Activated CD4-positive, alpha-beta T cell treated with anti-CD3 and anti-CD28 coated beads, Interleukin-2, amount 10 ng/mL, durations not matched to agents 7 days and 5 days (primary cell): Measurements from ENCODE around the gene RAD17. TPM values are rescaled to one million over a fixed set of nuclear protein-coding genes. Genes with fewer than 3 reads are reported as not detected.
"Not testable (repeated sequence)": the region's sequence is repeated elsewhere in the genome, so short reads cannot be mapped to it uniquely, and the experiment has no call there.

Experiments
- CTCF ChIA-PET: fragments of 350-600 bp; sonication (Branson Sonifier 250); formaldehyde crosslinking; loops from one replicate; lab custom pipeline; 2021; ENCODE audit warnings: antibody characterized with exemption; lab: Charles Lee
- POLR2A ChIA-PET: fragments of 350-600 bp; sonication (Branson Sonifier 250); formaldehyde crosslinking; loops from one replicate; lab custom pipeline; 2021; ENCODE audit warnings: antibody characterized with exemption; lab: Charles Lee
- DNase-seq: peaks from one replicate; pipeline ENCODE4 v3.0.0-alpha.2; 2020
- H3K27ac Mint-ChIP-seq: one replicate; pipeline ENCODE4 v1.8.0; 2021; ENCODE audit warnings: mild to moderate bottlenecking, moderate library complexity, mixed read lengths
- H3K27me3 Mint-ChIP-seq: one replicate; pipeline ENCODE4 v1.8.0; 2021; ENCODE audit warnings: mixed read lengths
- H3K36me3 Mint-ChIP-seq: one replicate; pipeline ENCODE4 v1.8.0; 2021; ENCODE audit warnings: low read depth, mixed read lengths
- H3K4me1 Mint-ChIP-seq: one replicate; pipeline ENCODE4 v1.8.0; 2021; ENCODE audit warnings: mixed read lengths
- H3K4me3 Mint-ChIP-seq: one replicate; pipeline ENCODE4 v1.8.0; 2021; ENCODE audit warnings: mild to moderate bottlenecking, moderate library complexity, mixed read lengths
- H3K9me3 Mint-ChIP-seq: one replicate; pipeline ENCODE4 v1.8.0; 2021; ENCODE audit warnings: mixed read lengths
- total RNA-seq, 2 experiments: library from RNA; stranded (reverse); gene quantifications; one replicate each; pipeline ENCODE4 v1.2.3, GENCODE V29; 2021

The RAD17 gene
- total RNA-seq, 2 experiments from 2014 or later, result 23.6 to 26.8 TPM

GRCh38 chr5:69415584-69415958 is 46.0 kb downstream of the RAD17 start:
- CTCF ChIA-PET, result interaction anchor here (1.1 kb wide), 1 partner anchor 9 kb away, joined by 3 read pairs; no protein-coding TSS in a partner anchor

GRCh38 chr5:69416180-69416579 is 46.6 kb downstream of the RAD17 start:
- H3K4me3 Mint-ChIP-seq, result peak overlapping the region; percentile 62
- H3K36me3 Mint-ChIP-seq, result peaks cover 11% of the 10 kb centered on the region
- no peak for DNase-seq
- H3K4me1 Mint-ChIP-seq, result peaks cover 10% of the 10 kb centered on the region
- POLR2A ChIA-PET, result no interaction called here
- no peaks in the 10 kb centered on the region for H3K9me3 Mint-ChIP-seq
- no peak overlapping the region for H3K27ac Mint-ChIP-seq
- CTCF ChIA-PET, result no interaction called here
- H3K27me3 Mint-ChIP-seq, result peaks cover 2% of the 10 kb centered on the region

More at GRCh38 chr5:69415584-69415958, 46.0 kb downstream of the RAD17 start:
- Mint-ChIP-seq H3K9me3 (no peaks in the 10 kb centered on the region), H3K36me3 (peaks cover 11% of the 10 kb centered on the region), H3K27me3 (peaks cover 2% of the 10 kb centered on the region), H3K4me1 (peaks cover 10% of the 10 kb centered on the region), H3K4me3 (peak overlapping the region; percentile 62), H3K27ac (no peak overlapping the region)
- POLR2A ChIA-PET, result no interaction called here
- no peak for DNase-seq

- no peaks in the 10 kb centered on the region for H3K9me3 Mint-ChIP-seq
- ChIA-PET POLR2A (no interaction called here), CTCF (no interaction called here)
- no peak overlapping the region for H3K4me3 Mint-ChIP-seq
- no peak for DNase-seq
- peaks cover 2% of the 10 kb centered on the region for H3K27me3 Mint-ChIP-seq
- H3K27ac Mint-ChIP-seq, result no peak overlapping the region
- H3K4me1 Mint-ChIP-seq, result peaks cover 10% of the 10 kb centered on the region
- peaks cover 7% of the 10 kb centered on the region for H3K36me3 Mint-ChIP-seq
Measured at GRCh38 chr5:69416699-69417098, 47.1 kb downstream of the RAD17 start.

- Mint-ChIP-seq H3K9me3 (no peaks in the 10 kb centered on the region), H3K4me1 (peaks cover 10% of the 10 kb centered on the region), H3K36me3 (peaks cover 6% of the 10 kb centered on the region), H3K27ac (no peak overlapping the region), H3K27me3 (peaks cover 2% of the 10 kb centered on the region), H3K4me3 (no peak overlapping the region)
- CTCF ChIA-PET, result no interaction called here
- DNase-seq, result no peak
- POLR2A ChIA-PET, result no interaction called here
Measured at GRCh38 chr5:69418554-69418953, 48.9 kb downstream of the RAD17 start.

- H3K27me3 Mint-ChIP-seq, result no peaks in the 10 kb centered on the region
- CTCF ChIA-PET, result no interaction called here
- DNase-seq, result no peak
Measured at GRCh38 chr5:69431424-69432303, 62.0 kb downstream of the RAD17 start.

GRCh38 chr5:69432412-69433206 is 63.0 kb downstream of the RAD17 start:
- no peaks in the 10 kb centered on the region for H3K27me3 Mint-ChIP-seq
- POLR2A ChIA-PET, result no interaction called here
- DNase-seq, result no peak
- H3K36me3 Mint-ChIP-seq, result no peaks in the 10 kb centered on the region
- H3K9me3 Mint-ChIP-seq, result no peaks in the 10 kb centered on the region
- H3K4me3 Mint-ChIP-seq, result no peak overlapping the region
- no peaks in the 10 kb centered on the region for H3K4me1 Mint-ChIP-seq
- CTCF ChIA-PET, result interaction anchor here (0.7 kb wide), 1 partner anchor 54 kb away, joined by 4 read pairs; no protein-coding TSS in a partner anchor
- H3K27ac Mint-ChIP-seq, result no peak overlapping the region

More at GRCh38 chr5:69431424-69432303, 62.0 kb downstream of the RAD17 start:
- Mint-ChIP-seq H3K4me3 (no peak overlapping the region), H3K9me3 (no peaks in the 10 kb centered on the region), H3K4me1 (no peaks in the 10 kb centered on the region), H3K27ac (no peak overlapping the region), H3K36me3 (no peaks in the 10 kb centered on the region)
- POLR2A ChIA-PET, result no interaction called here

- H3K4me3 Mint-ChIP-seq, H3K27ac Mint-ChIP-seq, H3K9me3 Mint-ChIP-seq, H3K4me1 Mint-ChIP-seq, POLR2A ChIA-PET, DNase-seq, H3K36me3 Mint-ChIP-seq, H3K27me3 Mint-ChIP-seq: not testable (repeated sequence)
- CTCF ChIA-PET, result interaction anchor here (0.5 kb wide), 1 partner anchor 34 kb away, joined by 3 read pairs; no protein-coding TSS in a partner anchor
Measured at GRCh38 chr5:69435276-69435884, 65.8 kb downstream of the RAD17 start.

GRCh38 chr5:69444127-69444754 is 74.6 kb downstream of the RAD17 start:
- no peaks in the 10 kb centered on the region for H3K4me1 Mint-ChIP-seq
- H3K4me3 Mint-ChIP-seq, result no peak overlapping the region
- ChIA-PET POLR2A (no interaction called here), CTCF (no interaction called here)
- no peaks in the 10 kb centered on the region for H3K36me3 Mint-ChIP-seq
- no peak for DNase-seq
- H3K27ac Mint-ChIP-seq, result no peak overlapping the region
- H3K9me3 Mint-ChIP-seq, result no peaks in the 10 kb centered on the region
- no peaks in the 10 kb centered on the region for H3K27me3 Mint-ChIP-seq

GRCh38 chr5:69449511-69449910 is 79.9 kb downstream of the RAD17 start:
- ChIA-PET CTCF (no interaction called here), POLR2A (no interaction called here)
- no peak overlapping the region for H3K4me3 Mint-ChIP-seq
- DNase-seq, result no peak
- H3K4me1 Mint-ChIP-seq, result no peaks in the 10 kb centered on the region
- peaks cover 2% of the 10 kb centered on the region for H3K27me3 Mint-ChIP-seq
- H3K27ac Mint-ChIP-seq, result no peak overlapping the region
- no peaks in the 10 kb centered on the region for H3K36me3 Mint-ChIP-seq
- no peaks in the 10 kb centered on the region for H3K9me3 Mint-ChIP-seq

GRCh38 chr5:69450116-69450515 is 80.5 kb downstream of the RAD17 start:
- Mint-ChIP-seq H3K27ac (no peak overlapping the region), H3K36me3 (no peaks in the 10 kb centered on the region), H3K27me3 (peaks cover 2% of the 10 kb centered on the region), H3K4me1 (no peaks in the 10 kb centered on the region), H3K9me3 (no peaks in the 10 kb centered on the region), H3K4me3 (no peak overlapping the region)
- POLR2A ChIA-PET, result no interaction called here
- CTCF ChIA-PET, result no interaction called here
- DNase-seq, result no peak

GRCh38 chr5:69450527-69450926 is 80.9 kb downstream of the RAD17 start:
- H3K9me3 Mint-ChIP-seq, H3K27ac Mint-ChIP-seq, CTCF ChIA-PET, POLR2A ChIA-PET, H3K4me3 Mint-ChIP-seq, H3K4me1 Mint-ChIP-seq, DNase-seq, H3K27me3 Mint-ChIP-seq, H3K36me3 Mint-ChIP-seq: not testable (repeated sequence)

- Mint-ChIP-seq H3K4me1 (no peaks in the 10 kb centered on the region), H3K9me3 (no peaks in the 10 kb centered on the region), H3K27me3 (peaks cover 2% of the 10 kb centered on the region), H3K36me3 (no peaks in the 10 kb centered on the region), H3K4me3 (no peak overlapping the region), H3K27ac (no peak overlapping the region)
- DNase-seq, result no peak
- ChIA-PET POLR2A (no interaction called here), CTCF (no interaction called here)
Measured at GRCh38 chr5:69451941-69452647, 82.5 kb downstream of the RAD17 start.
